OCI-LY3 (cell line): ENCODE measurements around the gene PHLDA1.

Source experiments
- EZH2phosphoT487 ChIP-seq: fragments of 200-600 bp; shearing (Covaris generic); IDR thresholded peaks from 2 replicates; pipeline ENCODE4 v1.6.1; 2018; ENCODE audit warnings: antibody characterized with exemption, mixed run types, low read depth
- TF ChIP-seq, protein P1 (sequence below): fragments of 200-600, 300-600 bp; sonication (generic); IDR thresholded peaks from 2 replicates; pipeline ENCODE4 v1.5.1; 2014; ENCODE audit warnings: antibody characterized with exemption, low read length, low read depth

DNA sequence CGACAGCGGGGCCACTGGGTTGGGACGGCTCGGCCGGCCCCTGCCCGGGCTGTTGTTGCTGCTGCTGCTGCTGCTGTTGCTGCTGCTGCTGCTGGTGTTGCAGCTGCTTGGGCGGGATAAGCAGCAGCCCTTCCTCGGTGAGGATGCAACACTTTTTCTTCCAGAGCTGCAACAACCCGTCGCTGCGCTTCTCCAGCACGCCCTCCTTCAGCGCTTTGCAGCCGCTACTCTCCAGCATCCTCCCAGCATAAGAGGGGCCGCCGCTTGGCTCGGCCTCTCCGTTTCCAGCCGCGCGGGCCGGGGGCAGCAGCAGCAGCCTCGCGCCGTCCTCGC lies 529 bp downstream of the PHLDA1 start:
- TF ChIP-seq EZH2phosphoT487: no peak
- TF ChIP-seq, protein P1, sequence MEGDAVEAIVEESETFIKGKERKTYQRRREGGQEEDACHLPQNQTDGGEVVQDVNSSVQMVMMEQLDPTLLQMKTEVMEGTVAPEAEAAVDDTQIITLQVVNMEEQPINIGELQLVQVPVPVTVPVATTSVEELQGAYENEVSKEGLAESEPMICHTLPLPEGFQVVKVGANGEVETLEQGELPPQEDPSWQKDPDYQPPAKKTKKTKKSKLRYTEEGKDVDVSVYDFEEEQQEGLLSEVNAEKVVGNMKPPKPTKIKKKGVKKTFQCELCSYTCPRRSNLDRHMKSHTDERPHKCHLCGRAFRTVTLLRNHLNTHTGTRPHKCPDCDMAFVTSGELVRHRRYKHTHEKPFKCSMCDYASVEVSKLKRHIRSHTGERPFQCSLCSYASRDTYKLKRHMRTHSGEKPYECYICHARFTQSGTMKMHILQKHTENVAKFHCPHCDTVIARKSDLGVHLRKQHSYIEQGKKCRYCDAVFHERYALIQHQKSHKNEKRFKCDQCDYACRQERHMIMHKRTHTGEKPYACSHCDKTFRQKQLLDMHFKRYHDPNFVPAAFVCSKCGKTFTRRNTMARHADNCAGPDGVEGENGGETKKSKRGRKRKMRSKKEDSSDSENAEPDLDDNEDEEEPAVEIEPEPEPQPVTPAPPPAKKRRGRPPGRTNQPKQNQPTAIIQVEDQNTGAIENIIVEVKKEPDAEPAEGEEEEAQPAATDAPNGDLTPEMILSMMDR: no peak
